Measurements from ENCODE around the gene CEMP1.
"Not testable (repeated sequence)": the region's sequence is repeated elsewhere in the genome, so short reads cannot be mapped to it uniquely, and the experiment has no call there.

GRCh38 chr16:2577044-2577443, 45.8 kb upstream of the CEMP1 start:
- TF ChIP-seq CTCF (IDR thresholded peaks at IDR 0.05); POLR2AphosphoS5 (IDR thresholded peaks at IDR 0.05; ENCODE audit: low read depth, low read length); SIN3A (IDR thresholded peaks at IDR 0.05; ENCODE audit: borderline replicate concordance, insufficient read depth, low read depth, low read length); TCF7L2 (IDR thresholded peaks at IDR 0.05; ENCODE audit: low read depth, low read length): not testable (repeated sequence)

All from Panc1 (cell line).